CD4-positive, CD25-positive, alpha-beta regulatory T cell (primary cell): ENCODE data around the gene TRIP12. TPM values are rescaled to one million over a fixed set of nuclear protein-coding genes. Genes with fewer than 3 reads are reported as not detected.
A peak's percentile ranks its signal among the peaks of the same experiment; 100 is the strongest.

Experiments used
- ATAC-seq, 2 donors: fragments of 150-1000 bp; cut with Tn5 transposase; one replicate each; pipeline ENCODE4 v1.10.0; 2021; ENCODE audit warnings: low read depth in 2 of 2, moderate number of reproducible peaks in 2 of 2, moderate library complexity in 1 of 2
- DNase-seq, 3 donors: peaks; one replicate each; pipeline versions ENCODE4 v3.0.0 to v3.0.0-alpha.2; 2012 to 2022; ENCODE audit warnings: mixed read lengths in 1 of 3
- H3K27ac ChIP-seq: one replicate; pipeline ENCODE4 v1.7.0; 2013; ENCODE audit warnings: mild to moderate bottlenecking, low read length; ENCODE audit not compliant: insufficient read depth, poor library complexity, severe bottlenecking
- H3K27me3 ChIP-seq: one replicate; pipeline ENCODE4 v1.7.0; 2013; ENCODE audit warnings: low read length; ENCODE audit not compliant: control insufficient read depth, insufficient read depth
- H3K36me3 ChIP-seq: one replicate; pipeline ENCODE4 v1.7.0; 2013; ENCODE audit warnings: mild to moderate bottlenecking, low read length, moderate library complexity; ENCODE audit not compliant: control insufficient read depth, insufficient read depth
- H3K4me1 ChIP-seq: 2 replicates; pipeline ENCODE4 v1.7.0; 2013; ENCODE audit warnings: mild to moderate bottlenecking, low read length; ENCODE audit not compliant: insufficient read depth, control insufficient read depth, poor library complexity, severe bottlenecking
- H3K4me3 ChIP-seq: one replicate; pipeline ENCODE4 v1.7.0; 2013; ENCODE audit warnings: low read depth, mild to moderate bottlenecking, low read length, moderate library complexity
- H3K9me3 ChIP-seq, 2 experiments: 1 replicate in 1 of 2; 2 replicates in 1 of 2; pipeline ENCODE4 v1.7.0; 2013; ENCODE audit warnings: low read length in 2 of 2, mild to moderate bottlenecking in 1 of 2, moderate library complexity in 1 of 2; ENCODE audit not compliant: control insufficient read depth in 2 of 2
- H3K27ac Mint-ChIP-seq, 3 donors: one replicate each; pipeline ENCODE4 v1.8.0; 2020 to 2022; ENCODE audit warnings: mild to moderate bottlenecking in 3 of 3, mixed read lengths in 3 of 3, moderate library complexity in 2 of 3
- H3K27me3 Mint-ChIP-seq: one replicate; pipeline ENCODE4 v1.8.0; 2022; ENCODE audit warnings: mild to moderate bottlenecking, mixed read lengths
- H3K36me3 Mint-ChIP-seq: one replicate; pipeline ENCODE4 v1.8.0; 2020; ENCODE audit warnings: mixed read lengths
- H3K4me1 Mint-ChIP-seq, 4 donors: one replicate each; pipeline ENCODE4 v1.8.0; 2020 to 2022; ENCODE audit warnings: mixed read lengths in 4 of 4, mild to moderate bottlenecking in 1 of 4
- H3K4me3 Mint-ChIP-seq, 4 donors: one replicate each; pipeline ENCODE4 v1.8.0; 2020 to 2022; ENCODE audit warnings: mild to moderate bottlenecking in 4 of 4, mixed read lengths in 4 of 4, moderate library complexity in 3 of 4
- H3K9me3 Mint-ChIP-seq, 7 donors: one replicate each; pipeline ENCODE4 v1.8.0; 2020 to 2022; ENCODE audit warnings: mixed read lengths in 7 of 7, mild to moderate bottlenecking in 3 of 7, moderate library complexity in 2 of 7
- polyA plus RNA-seq, 4 donors: library from polyadenylated mRNA; unstranded; fragments of 300-500 nt; fragmentation: Illumina TruSeq; gene quantifications; one replicate each; pipeline ENCODE4 v1.2.3, GENCODE V29; 2021
- total RNA-seq: library from RNA; stranded (reverse); gene quantifications from one replicate; pipeline ENCODE4 v1.2.3, GENCODE V29; 2022

TRIP12 gene
- total and polyA plus RNA-seq, 5 donors from 2014 or later, result 40.5 to 216 (median 48.3) TPM

DNA sequence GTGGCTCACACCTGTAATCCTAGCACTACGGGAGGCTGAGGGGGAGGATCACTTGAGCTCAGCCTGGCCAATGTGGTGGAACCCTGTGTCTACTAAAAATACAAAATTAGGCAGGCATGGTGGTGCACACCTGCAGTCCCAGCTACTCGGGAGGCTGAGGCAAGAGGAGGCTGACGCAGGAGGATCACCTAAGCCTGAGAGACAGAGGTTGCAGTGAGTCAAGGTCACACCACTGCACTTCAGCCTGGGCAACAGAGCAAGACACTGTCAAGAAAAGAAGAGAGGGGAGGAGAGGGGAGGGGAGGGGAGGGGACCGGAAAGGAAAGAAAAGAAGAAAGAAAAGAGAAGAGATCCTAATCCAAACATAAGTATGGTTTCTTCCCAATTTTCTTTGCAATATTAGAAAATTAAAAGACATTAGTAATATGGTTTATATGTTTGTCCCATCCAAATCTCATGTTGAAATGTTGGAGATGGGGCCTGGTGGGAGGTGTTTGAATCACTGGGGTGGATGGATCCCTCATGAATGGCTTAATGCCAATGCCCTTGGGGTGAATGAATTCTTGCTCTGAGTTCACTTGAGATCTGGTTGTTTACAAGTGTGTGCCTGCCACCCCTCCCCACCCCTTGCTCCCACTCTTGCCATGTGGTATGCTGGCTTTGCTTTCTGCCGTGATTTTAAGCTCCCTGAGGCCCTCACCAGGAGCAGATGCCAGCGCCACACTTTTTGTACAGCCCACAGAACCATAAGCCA is 50.7 kb downstream of the TRIP12 start:
- H3K27ac ChIP-seq, result no peak overlapping the region
- H3K9me3 ChIP-seq, result no peaks in the 10 kb centered on the region
- Mint-ChIP-seq H3K27ac (peak overlapping the region in 2 of 3 donors; percentile 17 to 27), H3K27me3 (no peaks in the 10 kb centered on the region), H3K4me1 (peaks cover 50 to 92% (median 66%) of the 10 kb centered on the region in 4 donors), H3K36me3 (peaks cover 48% of the 10 kb centered on the region), H3K4me3 (no peak overlapping the region), H3K9me3 (no peaks in the 10 kb centered on the region)
- H3K4me1 ChIP-seq, result peaks cover 22% of the 10 kb centered on the region
- H3K36me3 ChIP-seq, result peaks cover 31% of the 10 kb centered on the region
- no peak overlapping the region for H3K4me3 ChIP-seq
- DNase-seq, result no peak
- H3K27me3 ChIP-seq, result no peaks in the 10 kb centered on the region
- no peak for ATAC-seq

DNA sequence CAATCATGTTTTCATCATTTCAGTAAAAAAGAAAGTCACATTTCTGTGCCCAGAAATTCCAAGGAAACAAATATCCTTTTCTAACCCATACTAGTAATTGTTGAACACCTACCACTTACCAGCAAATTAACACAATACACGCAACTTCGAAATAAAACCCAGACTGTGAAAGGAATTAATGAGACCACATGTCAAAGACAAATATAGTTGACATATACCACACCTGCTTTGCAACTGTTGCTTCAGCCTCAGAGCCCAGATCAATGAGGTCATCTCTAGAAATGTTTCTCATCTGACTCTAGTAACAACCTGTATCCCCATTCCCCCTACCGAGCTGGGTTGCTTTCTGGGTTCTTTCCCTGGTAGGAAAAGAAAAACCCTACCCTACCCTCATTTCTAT is 52.6 kb downstream of the TRIP12 start:
- Histone ChIP-seq H3K27ac (no peak overlapping the region), H3K9me3 (no peaks in the 10 kb centered on the region), H3K4me1 (peaks cover 18% of the 10 kb centered on the region), H3K4me3 (no peak overlapping the region), H3K27me3 (no peaks in the 10 kb centered on the region), H3K36me3 (peaks cover 22% of the 10 kb centered on the region)
- no peak for DNase-seq
- Mint-ChIP-seq H3K36me3 (peaks cover 33% of the 10 kb centered on the region), H3K27ac (peak overlapping the region; percentile 16 to 48 (median 48)), H3K4me3 (peak overlapping the region in 1 of 4 donors; percentile 15), H3K9me3 (no peaks in the 10 kb centered on the region), H3K4me1 (peaks cover 40 to 89% (median 65%) of the 10 kb centered on the region in 4 donors), H3K27me3 (no peaks in the 10 kb centered on the region)
- no peak for ATAC-seq

DNA sequence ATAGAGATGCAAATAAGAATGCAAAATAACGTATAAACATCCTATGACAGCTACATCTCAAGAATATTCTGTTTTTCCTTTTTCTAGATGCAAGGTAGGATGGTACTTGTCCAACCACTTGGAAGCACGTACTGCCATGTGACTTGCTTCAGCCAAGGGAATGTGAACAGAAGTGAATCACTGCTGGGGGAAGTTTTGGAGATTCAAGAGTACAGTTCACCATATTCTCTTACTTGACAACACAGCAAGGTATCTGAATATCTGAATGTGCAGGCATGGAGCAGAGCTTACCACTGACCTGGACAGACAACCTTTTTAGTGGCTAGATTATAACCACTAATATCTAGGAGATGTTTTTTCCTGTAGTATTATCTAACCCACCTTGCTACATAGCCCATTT is 53.0 kb downstream of the TRIP12 start:
- Histone ChIP-seq H3K27ac (no peak overlapping the region), H3K4me1 (peaks cover 18% of the 10 kb centered on the region), H3K36me3 (peaks cover 25% of the 10 kb centered on the region), H3K4me3 (no peak overlapping the region), H3K9me3 (no peaks in the 10 kb centered on the region), H3K27me3 (no peaks in the 10 kb centered on the region)
- peaks cover 38 to 89% (median 64%) of the 10 kb centered on the region in 4 donors for H3K4me1 Mint-ChIP-seq
- H3K9me3 Mint-ChIP-seq, result no peaks in the 10 kb centered on the region
- H3K4me3 Mint-ChIP-seq, result peak overlapping the region in 2 of 4 donors; percentile 16 to 51
- peaks cover 33% of the 10 kb centered on the region for H3K36me3 Mint-ChIP-seq
- no peaks in the 10 kb centered on the region for H3K27me3 Mint-ChIP-seq
- ATAC-seq (no peak), DNase-seq (no peak)
- H3K27ac Mint-ChIP-seq, result peak overlapping the region in 1 of 3 donors; percentile 48

DNA sequence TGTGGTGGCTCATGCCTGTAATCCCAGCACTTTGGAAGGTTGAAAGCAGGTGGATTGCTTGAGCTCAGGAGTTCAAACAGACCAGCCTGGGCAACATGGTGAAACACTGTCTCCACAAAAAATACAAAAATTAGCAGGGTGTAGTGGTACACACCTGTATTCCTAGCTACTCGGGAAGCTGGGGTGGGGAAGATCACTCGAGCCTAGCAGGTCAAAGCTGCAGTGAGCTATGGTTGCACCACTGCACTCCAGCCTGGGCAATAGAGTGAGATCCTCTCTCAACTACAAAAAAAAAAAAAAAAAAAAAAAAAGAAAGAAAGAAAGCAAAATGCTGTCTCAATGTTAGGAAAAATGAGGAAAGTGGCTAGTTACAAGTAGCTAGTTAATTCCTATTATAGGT is 56.8 kb downstream of the TRIP12 start:
- H3K36me3 ChIP-seq, result peaks cover 17% of the 10 kb centered on the region
- ATAC-seq (no peak), DNase-seq (no peak)
- H3K9me3 ChIP-seq, result no peaks in the 10 kb centered on the region
- peaks cover 30 to 78% (median 60%) of the 10 kb centered on the region in 4 donors for H3K4me1 Mint-ChIP-seq
- H3K27ac ChIP-seq, result no peak overlapping the region
- no peak overlapping the region for H3K27ac Mint-ChIP-seq
- peaks cover 22% of the 10 kb centered on the region for H3K36me3 Mint-ChIP-seq
- H3K4me1 ChIP-seq, result peaks cover 4% of the 10 kb centered on the region
- H3K4me3 Mint-ChIP-seq, result peak overlapping the region in 1 of 4 donors; percentile 62
- H3K4me3 ChIP-seq, result no peak overlapping the region
- H3K9me3 Mint-ChIP-seq, result no peaks in the 10 kb centered on the region
- no peaks in the 10 kb centered on the region for H3K27me3 ChIP-seq
- H3K27me3 Mint-ChIP-seq, result no peaks in the 10 kb centered on the region

DNA sequence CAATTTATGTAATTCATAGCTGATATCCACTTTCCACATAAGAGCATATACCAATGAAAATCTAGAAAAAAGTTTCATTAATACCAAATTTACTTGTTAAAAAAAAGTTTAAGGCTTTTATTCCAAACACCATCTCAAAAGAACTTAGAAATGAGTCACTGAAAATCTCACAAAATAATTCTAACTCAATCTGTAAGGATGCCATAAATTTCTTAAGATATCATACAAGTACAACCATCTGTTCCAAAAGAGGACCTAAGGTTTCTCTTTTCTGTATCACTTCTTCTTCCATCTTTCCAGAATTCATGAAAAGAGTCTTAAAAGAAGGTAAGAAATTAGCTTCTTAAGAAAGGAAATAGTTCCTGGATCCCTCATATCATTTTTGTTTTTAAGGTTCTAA is 60.4 kb downstream of the TRIP12 start:
- H3K9me3 Mint-ChIP-seq, result no peaks in the 10 kb centered on the region
- ATAC-seq, result no peak
- peak overlapping the region in 2 of 3 donors; percentile 27 to 49 for H3K27ac Mint-ChIP-seq
- peaks cover 30% of the 10 kb centered on the region for H3K36me3 ChIP-seq
- H3K27ac ChIP-seq, result no peak overlapping the region
- peaks cover 27 to 72% (median 52%) of the 10 kb centered on the region in 4 donors for H3K4me1 Mint-ChIP-seq
- H3K27me3 Mint-ChIP-seq, result no peaks in the 10 kb centered on the region
- DNase-seq, result no peak
- peaks cover 23% of the 10 kb centered on the region for H3K36me3 Mint-ChIP-seq
- H3K4me3 ChIP-seq, result no peak overlapping the region
- H3K9me3 ChIP-seq, result no peaks in the 10 kb centered on the region
- H3K4me1 ChIP-seq, result no peaks in the 10 kb centered on the region
- no peaks in the 10 kb centered on the region for H3K27me3 ChIP-seq
- H3K4me3 Mint-ChIP-seq, result no peak overlapping the region

DNA sequence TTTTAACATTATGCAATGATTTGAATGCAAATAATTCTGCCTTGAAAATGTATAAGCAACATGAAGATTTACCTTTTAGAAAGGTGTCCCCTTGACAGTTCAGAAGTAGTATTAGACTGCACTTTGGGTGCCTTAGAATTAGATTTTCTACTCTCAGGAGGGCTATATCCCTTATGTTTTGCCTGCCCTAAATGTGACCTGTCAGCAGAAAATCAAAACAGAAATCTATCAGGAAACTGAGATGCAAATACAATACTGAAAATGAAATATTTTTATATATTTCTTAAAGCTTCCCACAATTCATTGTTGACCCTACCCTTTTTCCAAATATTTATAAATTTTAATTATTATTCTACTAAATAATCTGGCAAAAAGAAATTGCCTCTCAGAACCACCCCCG is 61.5 kb downstream of the TRIP12 start:
- H3K27me3 ChIP-seq, result no peaks in the 10 kb centered on the region
- H3K27me3 Mint-ChIP-seq, result no peaks in the 10 kb centered on the region
- peaks cover 29% of the 10 kb centered on the region for H3K36me3 Mint-ChIP-seq
- no peak overlapping the region for H3K4me3 ChIP-seq
- peaks cover 27 to 73% (median 55%) of the 10 kb centered on the region in 4 donors for H3K4me1 Mint-ChIP-seq
- no peak for DNase-seq
- H3K4me1 ChIP-seq, result no peaks in the 10 kb centered on the region
- H3K27ac Mint-ChIP-seq, result peak overlapping the region in 1 of 3 donors; percentile 27
- no peak overlapping the region for H3K27ac ChIP-seq
- H3K9me3 Mint-ChIP-seq, result no peaks in the 10 kb centered on the region
- peaks cover 38% of the 10 kb centered on the region for H3K36me3 ChIP-seq
- ATAC-seq, result no peak
- H3K9me3 ChIP-seq, result no peaks in the 10 kb centered on the region
- H3K4me3 Mint-ChIP-seq, result no peak overlapping the region

DNA sequence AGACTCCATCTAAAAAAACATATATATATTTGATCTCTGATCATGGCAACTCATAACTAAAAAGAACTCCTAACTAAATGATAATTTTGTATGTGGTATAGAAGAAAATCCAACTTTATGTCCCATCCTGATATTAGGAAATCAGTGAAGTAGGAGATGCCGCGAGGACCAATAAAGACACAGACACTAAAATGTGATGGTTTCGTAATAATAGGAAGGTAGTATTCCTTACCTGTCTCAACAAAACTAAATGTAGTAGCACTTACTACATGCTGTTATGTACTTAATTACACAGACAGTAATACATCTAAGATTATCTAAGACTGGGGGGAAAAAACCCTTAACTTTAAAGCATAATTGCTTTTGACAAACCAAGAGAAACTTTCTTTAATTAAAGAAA is 63.5 kb downstream of the TRIP12 start:
- Histone ChIP-seq H3K27me3 (no peaks in the 10 kb centered on the region), H3K36me3 (peaks cover 38% of the 10 kb centered on the region), H3K4me3 (no peak overlapping the region), H3K9me3 (no peaks in the 10 kb centered on the region), H3K27ac (no peak overlapping the region), H3K4me1 (peaks cover 2% of the 10 kb centered on the region)
- Mint-ChIP-seq H3K4me3 (no peak overlapping the region), H3K27ac (peak overlapping the region; percentile 18 to 76 (median 28)), H3K4me1 (peaks cover 25 to 75% (median 60%) of the 10 kb centered on the region in 4 donors), H3K27me3 (no peaks in the 10 kb centered on the region), H3K9me3 (no peaks in the 10 kb centered on the region), H3K36me3 (peaks cover 37% of the 10 kb centered on the region)
- DNase-seq (no peak), ATAC-seq (no peak)

DNA sequence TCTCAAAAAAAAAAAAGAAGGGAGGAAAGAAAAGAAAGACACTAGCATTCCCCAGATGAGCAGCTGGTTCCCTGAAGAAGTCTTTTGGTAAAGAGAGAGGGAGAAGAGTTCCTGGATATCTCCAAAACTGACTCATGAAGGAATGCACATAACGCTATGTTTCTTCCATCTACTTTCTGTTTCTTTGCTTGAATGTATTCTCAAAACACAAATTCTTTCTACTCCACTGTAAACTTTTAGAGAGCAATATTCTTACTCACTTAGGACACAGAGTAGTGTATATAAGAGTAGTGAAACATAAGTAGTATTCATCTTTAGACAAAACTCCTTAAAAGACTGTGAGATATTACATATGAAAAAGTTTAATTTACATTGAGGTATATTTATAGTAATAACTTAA is 64.2 kb downstream of the TRIP12 start:
- Histone ChIP-seq H3K4me3 (no peak overlapping the region), H3K9me3 (no peaks in the 10 kb centered on the region), H3K4me1 (peaks cover 8% of the 10 kb centered on the region), H3K27ac (no peak overlapping the region), H3K27me3 (no peaks in the 10 kb centered on the region), H3K36me3 (peaks cover 38% of the 10 kb centered on the region)
- no peaks in the 10 kb centered on the region for H3K9me3 Mint-ChIP-seq
- no peak overlapping the region for H3K4me3 Mint-ChIP-seq
- H3K27ac Mint-ChIP-seq, result peak overlapping the region; percentile 14 to 86 (median 65)
- H3K27me3 Mint-ChIP-seq, result no peaks in the 10 kb centered on the region
- no peak for ATAC-seq
- no peak for DNase-seq
- peaks cover 29 to 81% (median 61%) of the 10 kb centered on the region in 4 donors for H3K4me1 Mint-ChIP-seq
- H3K36me3 Mint-ChIP-seq, result peaks cover 37% of the 10 kb centered on the region
